Stimulated activated CD8-positive, alpha-beta memory T cell treated with anti-CD3 and anti-CD28 coated beads, Interleukin-15, amount 100 ng/mL, for 48 hours (primary cell): ENCODE measurements around the gene GDA.

Experiments used
- DNase-seq, 2 donors: peaks; one replicate each; pipeline ENCODE4 v3.0.0-alpha.2; 2020; ENCODE audit warnings: low read depth in 2 of 2

Gene GDA

GRCh38 chr9:72150661-72151060 lies 1.4 kb downstream of the GDA start:
- DNase-seq: no peak

DNA sequence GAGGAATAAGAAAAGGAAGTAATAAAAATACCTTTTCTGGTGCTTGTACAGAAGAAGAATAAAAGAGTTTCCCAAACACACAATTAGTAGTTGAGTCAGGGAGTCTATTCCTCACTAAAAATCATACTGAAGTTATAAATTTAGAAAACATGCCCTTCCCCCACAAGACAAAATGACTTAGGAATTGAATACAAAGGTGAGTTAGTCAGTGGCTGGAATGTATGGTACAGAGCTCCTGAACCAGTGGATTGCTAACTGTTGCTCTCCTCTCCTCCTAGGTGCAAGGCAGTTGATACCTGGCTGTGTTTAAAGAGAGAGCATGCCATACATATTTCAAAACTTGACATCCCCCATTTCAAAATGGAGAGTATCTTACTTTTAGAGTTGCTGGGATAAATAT lies 1.9 kb downstream of the GDA start:
- no peak for DNase-seq

DNA sequence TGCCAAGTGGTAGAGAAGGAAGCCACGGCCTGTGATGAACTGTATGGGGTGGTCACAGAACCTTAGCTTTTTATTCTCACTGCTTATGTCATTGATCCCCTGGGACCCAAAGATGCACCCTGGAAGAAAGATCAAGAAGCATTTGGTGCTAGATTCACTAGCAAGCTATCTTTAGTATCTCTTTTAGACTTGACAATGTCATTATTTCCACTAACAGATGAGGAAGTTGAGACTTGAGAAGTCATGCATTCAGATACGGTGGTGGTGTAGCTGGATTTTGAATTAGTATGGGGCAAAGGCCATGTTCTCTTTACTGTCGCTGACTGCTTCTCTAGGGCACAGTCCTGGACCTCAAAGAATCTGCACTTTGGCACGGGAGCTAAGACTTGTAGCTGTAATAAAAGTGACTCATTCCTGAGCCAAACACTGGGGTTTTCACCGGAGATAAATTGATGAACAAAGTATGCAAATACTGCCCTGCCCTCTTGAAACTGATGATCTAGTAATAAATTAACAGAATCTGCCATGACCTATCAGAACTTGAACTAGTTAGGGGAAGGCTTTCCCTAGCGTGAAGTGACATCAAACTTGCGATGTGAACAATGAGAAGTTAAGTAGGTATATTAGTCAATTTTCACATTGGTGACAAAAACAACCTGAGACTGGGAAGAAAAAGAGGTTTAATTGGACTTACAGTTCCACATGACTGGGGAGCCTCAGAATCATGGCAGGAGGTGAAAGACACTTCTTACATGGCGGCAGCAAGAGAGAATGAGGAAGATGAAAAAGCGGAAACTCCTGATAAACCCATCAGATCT lies 5.4 kb downstream of the GDA start:
- no peak for DNase-seq

DNA sequence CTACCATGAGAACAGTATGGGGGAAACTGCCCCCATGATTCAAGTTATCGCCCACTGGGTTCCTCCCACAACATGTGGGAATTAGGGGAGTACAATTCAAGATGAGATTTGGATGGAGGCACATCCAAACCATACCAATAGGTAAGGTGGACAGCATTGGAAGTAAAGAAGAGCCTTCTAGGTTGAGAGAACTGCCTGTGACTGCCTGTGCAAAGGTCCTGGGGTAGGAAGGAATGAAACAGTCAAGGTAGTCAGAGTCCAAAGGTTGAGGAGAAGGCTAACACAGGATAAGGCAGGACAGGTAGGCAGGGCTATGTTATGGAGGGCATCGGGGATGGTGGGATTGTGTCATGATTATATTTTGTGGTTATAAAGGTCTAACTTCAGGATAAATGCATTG lies 6.1 kb downstream of the GDA start:
- DNase-seq: no peak

DNA sequence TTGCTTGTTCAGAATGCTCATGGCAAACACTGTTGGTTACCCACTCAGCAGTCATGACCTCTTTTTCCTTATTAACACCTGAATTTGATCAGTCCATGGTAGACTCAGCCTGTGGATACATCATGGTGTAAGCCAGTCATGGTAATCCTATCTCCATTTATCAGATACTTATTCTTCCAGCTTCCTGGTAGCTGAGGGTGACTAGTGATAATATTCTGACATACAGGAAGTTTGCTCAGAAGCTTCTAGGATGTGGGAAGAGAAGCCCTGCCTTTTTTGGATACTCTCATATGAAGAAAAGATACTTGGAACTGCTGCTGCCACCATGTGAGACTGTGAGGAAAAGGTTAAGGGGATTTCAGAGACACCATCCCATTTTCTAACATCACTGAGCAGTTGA lies 7.3 kb downstream of the GDA start:
- DNase-seq: no peak

- DNase-seq: no peak
Observed at GRCh38 chr9:72158680-72159079, 9.4 kb downstream of the GDA start.

- DNase-seq: no peak
Observed at GRCh38 chr9:72160446-72161123, 11.3 kb downstream of the GDA start.

- no peak for DNase-seq
Observed at GRCh38 chr9:72165326-72165725, 16.1 kb downstream of the GDA start.

- no peak for DNase-seq
Observed at GRCh38 chr9:72165821-72166547, 16.7 kb downstream of the GDA start.

DNA sequence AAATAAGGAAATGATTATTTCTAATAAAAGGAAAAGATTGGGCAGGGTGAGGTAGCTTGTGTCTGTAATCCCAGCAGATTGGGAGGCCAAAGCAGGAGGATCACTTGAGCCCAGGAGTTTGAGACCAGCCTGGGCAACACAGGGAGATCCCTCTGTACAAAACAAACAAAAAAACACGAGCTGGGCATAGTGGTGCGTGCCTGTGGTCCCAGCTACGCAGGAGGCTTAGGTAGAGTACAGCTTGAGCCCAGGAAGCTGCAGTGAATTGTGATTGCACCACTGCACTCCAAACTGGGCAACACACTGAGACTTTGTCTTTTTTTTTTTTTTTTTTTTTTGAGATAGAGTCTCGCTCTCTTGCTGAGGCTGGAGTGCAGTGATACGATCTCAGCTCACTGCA lies 18.8 kb downstream of the GDA start:
- no peak for DNase-seq

DNA sequence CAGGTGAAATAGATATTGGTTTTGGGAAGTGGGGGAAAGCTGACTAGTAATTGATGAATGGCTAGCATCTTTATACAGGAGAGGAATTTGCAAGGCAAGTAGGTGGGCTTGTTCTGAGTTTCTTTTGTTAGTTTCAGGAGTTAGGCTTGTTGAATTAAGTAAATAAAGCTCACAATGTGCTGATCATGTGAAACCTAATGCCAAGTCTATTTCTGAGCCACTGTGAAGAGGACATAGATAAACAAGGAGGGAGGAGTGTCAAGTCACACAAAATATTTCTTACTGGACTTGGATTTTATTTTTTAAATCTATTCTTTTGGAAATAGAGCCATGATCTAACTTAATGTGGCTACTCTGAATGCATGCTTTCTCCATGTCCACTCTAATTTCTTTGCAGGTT lies 19.9 kb downstream of the GDA start:
- DNase-seq: no peak

- DNase-seq: no peak
Observed at GRCh38 chr9:72173080-72173479, 23.8 kb downstream of the GDA start.

DNA sequence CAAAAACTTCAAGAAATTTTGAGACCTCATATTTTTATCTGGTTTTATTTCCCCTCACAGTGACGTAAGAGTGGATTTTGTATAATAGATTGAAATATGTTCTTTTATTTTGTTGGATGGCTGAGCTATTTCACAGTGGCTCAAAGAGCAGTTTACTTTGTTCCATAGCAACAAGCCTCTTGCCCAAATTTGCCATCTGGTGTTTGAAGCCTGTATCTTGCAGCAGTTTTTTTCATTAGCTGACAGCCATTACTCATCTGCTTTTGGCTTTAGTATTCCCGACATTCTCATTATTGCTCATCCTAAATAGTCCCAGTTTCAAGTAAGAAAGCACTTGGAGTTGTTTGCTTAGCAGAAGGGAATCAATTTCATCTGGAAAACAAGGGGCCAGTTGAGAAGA lies 36.3 kb downstream of the GDA start:
- DNase-seq: no peak

DNA sequence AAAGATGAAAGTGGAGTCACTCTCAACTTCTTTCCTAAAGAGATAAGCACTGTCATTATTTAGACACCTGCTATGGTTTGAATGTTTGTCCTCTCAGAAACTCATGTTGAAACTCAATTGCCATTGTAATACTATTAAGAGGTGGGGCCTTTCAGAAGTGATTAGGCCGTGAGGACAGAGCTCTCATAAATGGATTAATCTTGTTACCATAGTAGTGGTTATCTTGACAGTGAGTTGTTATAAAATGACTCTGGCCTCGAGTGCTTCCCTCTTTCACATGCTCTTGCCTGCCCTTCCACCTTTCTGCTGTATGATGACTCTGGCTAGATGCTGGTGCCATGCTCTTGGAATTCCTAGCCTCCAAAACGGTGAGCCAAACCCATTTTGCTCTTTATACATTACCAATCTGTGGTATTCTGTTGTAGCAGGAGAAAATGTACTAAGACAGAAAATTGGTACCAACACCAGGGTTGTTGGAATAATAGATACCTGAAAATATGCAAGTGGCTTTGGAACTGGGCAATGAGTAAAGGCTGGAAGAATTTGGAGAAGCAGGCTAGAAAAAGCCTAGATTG lies 38.0 kb downstream of the GDA start:
- DNase-seq: no peak

- DNase-seq: no peak
Observed at GRCh38 chr9:72188232-72188631, 39.0 kb downstream of the GDA start.

DNA sequence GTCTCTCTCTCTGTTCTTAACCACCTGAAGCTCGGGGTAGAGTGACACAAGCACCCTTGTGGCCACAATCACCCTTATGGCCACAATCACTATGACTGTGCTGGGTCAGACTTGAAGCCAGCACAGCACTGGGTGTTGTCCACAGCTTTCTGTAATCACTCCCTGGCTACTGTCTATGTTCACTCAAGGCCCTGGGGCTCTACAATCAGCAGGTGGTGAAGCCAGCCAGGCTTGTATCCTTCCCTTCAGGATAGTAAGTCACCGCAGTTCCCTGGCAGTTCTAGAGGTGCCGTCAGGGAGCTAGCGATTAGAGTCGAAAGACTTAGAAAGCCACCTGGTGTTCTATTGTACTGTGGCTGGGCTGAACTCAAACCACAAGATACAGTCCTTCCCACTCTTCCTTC lies 44.2 kb downstream of the GDA start:
- DNase-seq: no peak

DNA sequence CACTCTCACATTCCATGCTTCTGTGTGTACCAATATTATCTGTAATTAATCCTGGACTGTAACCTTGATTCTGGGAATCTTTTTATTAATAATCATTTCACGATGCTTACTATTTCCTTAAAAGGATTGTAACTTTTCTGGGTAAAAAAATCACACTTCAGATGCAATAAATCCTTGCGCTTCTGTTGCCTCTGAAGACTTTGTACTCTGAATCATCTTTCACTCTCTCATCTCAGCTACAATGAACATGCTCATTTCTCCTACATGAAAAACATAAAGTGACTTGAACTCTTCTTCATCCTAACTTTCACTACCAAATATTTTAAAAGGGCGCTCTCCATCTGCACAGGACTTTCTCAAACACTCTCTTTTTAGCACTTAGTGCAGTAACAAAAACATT lies 50.0 kb downstream of the GDA start:
- DNase-seq: no peak

- DNase-seq: no peak
Observed at GRCh38 chr9:72200452-72200851, 51.2 kb downstream of the GDA start.

- DNase-seq: no peak
Observed at GRCh38 chr9:72202009-72202408, 52.8 kb downstream of the GDA start.

- DNase-seq: no peak
Observed at GRCh38 chr9:72203205-72203803, 54.1 kb downstream of the GDA start.

GRCh38 chr9:72204062-72204461 lies 54.8 kb downstream of the GDA start:
- no peak for DNase-seq

- DNase-seq: no peak
Observed at GRCh38 chr9:72205513-72205912, 56.3 kb downstream of the GDA start.
